Hepatocyte (in vitro differentiated cells): ENCODE data around the gene RFNG.

ENCODE experiments used
- CTCF ChIP-seq: fragments of 200-600 bp; sonication (generic); IDR thresholded peaks from 2 replicates; pipeline ENCODE4 v1.5.1; 2016; ENCODE audit warnings: antibody characterized with exemption, mild to moderate bottlenecking; ENCODE audit not compliant: poor library complexity
- EZH2 ChIP-seq: fragments of 200-600 bp; sonication (generic); IDR thresholded peaks from 2 replicates; pipeline ENCODE4 v1.6.1; 2016; ENCODE audit warnings: antibody characterized with exemption, mild to moderate bottlenecking, borderline replicate concordance
- EZH2phosphoT487 ChIP-seq: fragments of 200-600 bp; sonication (generic); IDR thresholded peaks from one replicate; pipeline ENCODE4 v1.6.1; 2018; ENCODE audit warnings: antibody characterized with exemption, mild to moderate bottlenecking, low read depth, moderate library complexity; ENCODE audit not compliant: unreplicated experiment, severe bottlenecking

GRCh38 chr17:82062984-82063368 lies 11.4 kb upstream of the RFNG start:
- TF ChIP-seq CTCF (no peak), EZH2 (no peak), EZH2phosphoT487 (no peak)
